Neural cell (in vitro differentiated cells): ENCODE data around the gene FAM185A. TPM values are rescaled to one million over a fixed set of nuclear protein-coding genes. Genes with fewer than 3 reads are reported as not detected.

ENCODE experiments used
- H2AFZ ChIP-seq: fragments of 200-600, 300-800 bp; sonication (generic), shearing (Covaris generic); 2 replicates; pipeline ENCODE4 v1.6.0; 2014; ENCODE audit warnings: low read depth, mild to moderate bottlenecking, antibody characterized with exemption, low read length, moderate library complexity
- H3F3A ChIP-seq: fragments of 200-600 bp; shearing (Covaris generic); 2 replicates; pipeline ENCODE4 v1.6.1; 2016; ENCODE audit warnings: mild to moderate bottlenecking, moderate library complexity, mixed read lengths, antibody characterized with exemption, low read length; ENCODE audit not compliant: insufficient read depth, poor library complexity, severe bottlenecking
- H3K27ac ChIP-seq: fragments of 200-600, 300-800 bp; sonication (generic), shearing (Covaris generic); 2 replicates; pipeline ENCODE4 v1.5.1; 2014; ENCODE audit warnings: mild to moderate bottlenecking, low read length, moderate library complexity
- H3K27me3 ChIP-seq: fragments of 300-800, 200-600 bp; sonication (generic), shearing (Covaris generic); 2 replicates; pipeline ENCODE4 v1.6.0; 2014; ENCODE audit warnings: mild to moderate bottlenecking, low read depth, low read length, moderate library complexity; ENCODE audit not compliant: insufficient read depth
- H3K36me3 ChIP-seq: fragments of 300-800, 200-600 bp; sonication (generic), shearing (Covaris generic); 2 replicates; pipeline ENCODE4 v1.5.1; 2014; ENCODE audit warnings: mild to moderate bottlenecking, antibody characterized with exemption, low read length, moderate library complexity; ENCODE audit not compliant: insufficient read depth
- H3K4me2 ChIP-seq: fragments of 300-800, 200-600 bp; sonication (generic), shearing (Covaris generic); 2 replicates; pipeline ENCODE4 v1.6.0; 2014; ENCODE audit warnings: mild to moderate bottlenecking, low read length
- H3K4me3 ChIP-seq: fragments of 300-800, 200-600 bp; sonication (generic), shearing (Covaris generic); 2 replicates; pipeline ENCODE4 v1.5.1; 2014; ENCODE audit warnings: mild to moderate bottlenecking, low read length, moderate library complexity
- H3K79me2 ChIP-seq: fragments of 200-600 bp; shearing (Covaris generic); replicated peaks from 2 replicates; pipeline ENCODE4 v1.6.0; 2014; ENCODE audit warnings: mild to moderate bottlenecking, low read length, moderate library complexity; ENCODE audit not compliant: insufficient read depth
- H3K9ac ChIP-seq: fragments of 300-800, 200-600 bp; sonication (generic), shearing (Covaris generic); 2 replicates; pipeline ENCODE4 v1.6.1; 2016; ENCODE audit warnings: mild to moderate bottlenecking, low read length, mixed read lengths
- H3K9me2 ChIP-seq: fragments of 200-600 bp; shearing (Covaris generic); 2 replicates; pipeline ENCODE4 v1.6.1; 2016; ENCODE audit warnings: mild to moderate bottlenecking, low read length, mixed read lengths; ENCODE audit not compliant: insufficient read depth
- H3K9me3 ChIP-seq: fragments of 200-600, 300-800 bp; sonication (generic), shearing (Covaris generic); 2 replicates; pipeline ENCODE4 v1.6.1; 2016; ENCODE audit warnings: mild to moderate bottlenecking, mixed run types, low read length, moderate library complexity, mixed read lengths
- H4K20me1 ChIP-seq: fragments of 200-600 bp; shearing (Covaris generic); 2 replicates; pipeline ENCODE4 v1.6.1; 2016; ENCODE audit warnings: mild to moderate bottlenecking, mixed run types; ENCODE audit not compliant: insufficient read depth
- EP300 ChIP-seq: fragments of 450-650 bp; conservative IDR thresholded peaks from 2 replicates; pipeline ENCODE4 v1.6.1; 2014; ENCODE audit warnings: antibody characterized with exemption, mild to moderate bottlenecking, moderate library complexity; ENCODE audit not compliant: poor library complexity, severe bottlenecking
- EZH2 ChIP-seq: fragments of 200-600, 300-800 bp; shearing (Covaris generic), sonication (generic); IDR thresholded peaks from 2 replicates; pipeline ENCODE4 v1.6.1; 2014; ENCODE audit warnings: antibody characterized with exemption, low read length, borderline replicate concordance, mild to moderate bottlenecking; ENCODE audit not compliant: insufficient read depth, poor library complexity, severe bottlenecking
- MXI1 ChIP-seq: fragments of 450-650 bp; conservative IDR thresholded peaks from 2 replicates; pipeline ENCODE4 v1.6.1; 2014; ENCODE audit warnings: antibody characterized with exemption, mild to moderate bottlenecking; ENCODE audit not compliant: poor library complexity, severe bottlenecking
- POLR2AphosphoS5 ChIP-seq: IDR thresholded peaks from 2 replicates; pipeline ENCODE4 v1.6.1; 2012
- RAD21 ChIP-seq: fragments of 450-650 bp; conservative IDR thresholded peaks from 2 replicates; pipeline ENCODE4 v1.6.1; 2014; ENCODE audit warnings: antibody characterized with exemption, mild to moderate bottlenecking, moderate library complexity
- SMC3 ChIP-seq: fragments of 450-650 bp; conservative IDR thresholded peaks from 2 replicates; pipeline ENCODE4 v1.6.1; 2014; ENCODE audit warnings: antibody characterized with exemption, mild to moderate bottlenecking, moderate library complexity; ENCODE audit not compliant: poor library complexity
- TAF1 ChIP-seq: IDR thresholded peaks from 2 replicates; pipeline ENCODE4 v1.6.1; 2012; ENCODE audit warnings: low read depth
- polyA plus RNA-seq: library from polyadenylated mRNA; depleted of rRNA; stranded (reverse); fragments of >200 nt; gene quantifications from 2 replicates; pipeline ENCODE4 v1.2.3, GENCODE V29; 2014
- small RNA-seq, 3 experiments: library from RNA; depleted of rRNA; stranded (forward); fragments of <200 nt; gene quantifications; one replicate each; pipeline ENCODE3, GENCODE V24; 2012
- TF ChIP-seq, protein P1 (sequence below): IDR thresholded peaks from 2 replicates; pipeline ENCODE4 v1.6.1; 2012; ENCODE audit warnings: borderline replicate concordance
- TF ChIP-seq, protein P2 (sequence below): fragments of 450-650 bp; IDR thresholded peaks from 2 replicates; pipeline ENCODE4 v1.5.1; 2014; ENCODE audit warnings: antibody characterized with exemption, mild to moderate bottlenecking, moderate library complexity; ENCODE audit not compliant: poor library complexity, severe bottlenecking

FAM185A gene
- polyA plus RNA-seq, 1 donor from 2014 or later, result 26.3 TPM

DNA sequence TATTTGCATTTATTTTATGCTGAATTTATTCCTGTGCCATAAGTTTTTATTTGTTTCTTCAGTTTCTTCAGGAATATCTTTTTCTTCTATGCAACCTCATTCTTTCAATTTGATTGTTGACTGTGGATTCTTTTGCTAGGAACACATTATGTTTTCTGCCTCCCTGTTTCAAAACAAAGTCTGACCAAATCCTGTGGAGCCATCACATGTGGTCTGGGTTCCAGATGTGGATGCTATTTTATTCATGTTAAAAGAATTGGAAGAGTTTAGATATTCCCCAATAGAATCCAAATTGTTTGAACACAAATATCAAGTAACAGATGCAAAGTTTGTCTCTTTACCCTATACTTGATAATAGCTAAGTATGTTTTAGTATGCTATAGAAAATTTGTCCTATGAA is 107.2 kb downstream of the FAM185A start:
- no peak overlapping the region for H3K4me2 ChIP-seq
- H3K9ac ChIP-seq, result no peak overlapping the region
- H3K9me2 ChIP-seq, result no peaks in the 10 kb centered on the region
- H3K36me3 ChIP-seq, result no peaks in the 10 kb centered on the region
- no peaks in the 10 kb centered on the region for H3K9me3 ChIP-seq
- H3K27ac ChIP-seq, result no peak overlapping the region
- H3K4me3 ChIP-seq, result no peak overlapping the region
- H2AFZ ChIP-seq, result no peak overlapping the region
- no peaks in the 10 kb centered on the region for H3K27me3 ChIP-seq
- H3F3A ChIP-seq, result no peaks in the 10 kb centered on the region
- no peak for TF ChIP-seq SMC3
- no peak for TF ChIP-seq POLR2AphosphoS5
- no peak for TF ChIP-seq TAF1
- TF ChIP-seq EP300, result no peak
- TF ChIP-seq, protein P1, sequence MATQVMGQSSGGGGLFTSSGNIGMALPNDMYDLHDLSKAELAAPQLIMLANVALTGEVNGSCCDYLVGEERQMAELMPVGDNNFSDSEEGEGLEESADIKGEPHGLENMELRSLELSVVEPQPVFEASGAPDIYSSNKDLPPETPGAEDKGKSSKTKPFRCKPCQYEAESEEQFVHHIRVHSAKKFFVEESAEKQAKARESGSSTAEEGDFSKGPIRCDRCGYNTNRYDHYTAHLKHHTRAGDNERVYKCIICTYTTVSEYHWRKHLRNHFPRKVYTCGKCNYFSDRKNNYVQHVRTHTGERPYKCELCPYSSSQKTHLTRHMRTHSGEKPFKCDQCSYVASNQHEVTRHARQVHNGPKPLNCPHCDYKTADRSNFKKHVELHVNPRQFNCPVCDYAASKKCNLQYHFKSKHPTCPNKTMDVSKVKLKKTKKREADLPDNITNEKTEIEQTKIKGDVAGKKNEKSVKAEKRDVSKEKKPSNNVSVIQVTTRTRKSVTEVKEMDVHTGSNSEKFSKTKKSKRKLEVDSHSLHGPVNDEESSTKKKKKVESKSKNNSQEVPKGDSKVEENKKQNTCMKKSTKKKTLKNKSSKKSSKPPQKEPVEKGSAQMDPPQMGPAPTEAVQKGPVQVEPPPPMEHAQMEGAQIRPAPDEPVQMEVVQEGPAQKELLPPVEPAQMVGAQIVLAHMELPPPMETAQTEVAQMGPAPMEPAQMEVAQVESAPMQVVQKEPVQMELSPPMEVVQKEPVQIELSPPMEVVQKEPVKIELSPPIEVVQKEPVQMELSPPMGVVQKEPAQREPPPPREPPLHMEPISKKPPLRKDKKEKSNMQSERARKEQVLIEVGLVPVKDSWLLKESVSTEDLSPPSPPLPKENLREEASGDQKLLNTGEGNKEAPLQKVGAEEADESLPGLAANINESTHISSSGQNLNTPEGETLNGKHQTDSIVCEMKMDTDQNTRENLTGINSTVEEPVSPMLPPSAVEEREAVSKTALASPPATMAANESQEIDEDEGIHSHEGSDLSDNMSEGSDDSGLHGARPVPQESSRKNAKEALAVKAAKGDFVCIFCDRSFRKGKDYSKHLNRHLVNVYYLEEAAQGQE, result no peak
- no peak for TF ChIP-seq EZH2
- no peak for TF ChIP-seq MXI1
- TF ChIP-seq RAD21, result no peak
- TF ChIP-seq, protein P2, sequence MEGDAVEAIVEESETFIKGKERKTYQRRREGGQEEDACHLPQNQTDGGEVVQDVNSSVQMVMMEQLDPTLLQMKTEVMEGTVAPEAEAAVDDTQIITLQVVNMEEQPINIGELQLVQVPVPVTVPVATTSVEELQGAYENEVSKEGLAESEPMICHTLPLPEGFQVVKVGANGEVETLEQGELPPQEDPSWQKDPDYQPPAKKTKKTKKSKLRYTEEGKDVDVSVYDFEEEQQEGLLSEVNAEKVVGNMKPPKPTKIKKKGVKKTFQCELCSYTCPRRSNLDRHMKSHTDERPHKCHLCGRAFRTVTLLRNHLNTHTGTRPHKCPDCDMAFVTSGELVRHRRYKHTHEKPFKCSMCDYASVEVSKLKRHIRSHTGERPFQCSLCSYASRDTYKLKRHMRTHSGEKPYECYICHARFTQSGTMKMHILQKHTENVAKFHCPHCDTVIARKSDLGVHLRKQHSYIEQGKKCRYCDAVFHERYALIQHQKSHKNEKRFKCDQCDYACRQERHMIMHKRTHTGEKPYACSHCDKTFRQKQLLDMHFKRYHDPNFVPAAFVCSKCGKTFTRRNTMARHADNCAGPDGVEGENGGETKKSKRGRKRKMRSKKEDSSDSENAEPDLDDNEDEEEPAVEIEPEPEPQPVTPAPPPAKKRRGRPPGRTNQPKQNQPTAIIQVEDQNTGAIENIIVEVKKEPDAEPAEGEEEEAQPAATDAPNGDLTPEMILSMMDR, result no peak
- no peaks in the 10 kb centered on the region for H3K79me2 ChIP-seq
- no peaks in the 10 kb centered on the region for H4K20me1 ChIP-seq

Small RNA genes within 50 kb of the gene (small RNA-seq; reads per million reads assigned to genes)
- gene RNU6-1136P, result 0 reads per million in 3 experiments

Other genes with a start within 250 kb of the FAM185A start
- 31.9 and 43.0 TPM in 2 replicates for gene RASA4B, start 231.2 kb upstream of the FAM185A start, polyA plus RNA-seq
- gene UPK3BL2, start 205.3 kb upstream of the FAM185A start, polyA plus RNA-seq, result 9.0 and 23.6 TPM in 2 replicates
- gene SPDYE2, start 197.8 kb upstream of the FAM185A start, polyA plus RNA-seq, result not detected in 2 replicates
- gene POLR2J3, start 176.4 kb upstream of the FAM185A start, polyA plus RNA-seq, result 16.8 and 22.7 TPM in 2 replicates
- 151 and 160 TPM in 2 replicates for gene RASA4, start 132.2 kb upstream of the FAM185A start, polyA plus RNA-seq
- gene UPK3BL1, start 106.2 kb upstream of the FAM185A start, polyA plus RNA-seq, result 21.4 and 30.2 TPM in 2 replicates
- gene SPDYE2B, start 98.7 kb upstream of the FAM185A start, polyA plus RNA-seq, result not detected in 2 replicates
- 0.97 and 1.3 TPM in 2 replicates for gene POLR2J2, start 77.3 kb upstream of the FAM185A start, polyA plus RNA-seq
- 6.7 and 8.6 TPM in 2 replicates for gene LRRC17, start 164.0 kb downstream of the FAM185A start, polyA plus RNA-seq